ENCODE data around the gene RHO.
"Not testable (repeated sequence)": the region's sequence is repeated elsewhere in the genome, so short reads cannot be mapped to it uniquely, and the experiment has no call there.

The RHO gene

GRCh38 chr3:129528589-129529100 is at the start of gene RHO:
RHO (plus strand) TSS chr3:129528639; CDS start chr3:129528734, 95 bp downstream.
- ChIA-PET POLR2A (ENCODE audit: low non-redundant PET) (no interaction called here), CTCF (no interaction called here)
- H3K27ac ChIP-seq, result no peak within 1 kb of the TSS
- no peak for DNase-seq (ENCODE audit: low spot score)
- TF ChIP-seq, protein P1, sequence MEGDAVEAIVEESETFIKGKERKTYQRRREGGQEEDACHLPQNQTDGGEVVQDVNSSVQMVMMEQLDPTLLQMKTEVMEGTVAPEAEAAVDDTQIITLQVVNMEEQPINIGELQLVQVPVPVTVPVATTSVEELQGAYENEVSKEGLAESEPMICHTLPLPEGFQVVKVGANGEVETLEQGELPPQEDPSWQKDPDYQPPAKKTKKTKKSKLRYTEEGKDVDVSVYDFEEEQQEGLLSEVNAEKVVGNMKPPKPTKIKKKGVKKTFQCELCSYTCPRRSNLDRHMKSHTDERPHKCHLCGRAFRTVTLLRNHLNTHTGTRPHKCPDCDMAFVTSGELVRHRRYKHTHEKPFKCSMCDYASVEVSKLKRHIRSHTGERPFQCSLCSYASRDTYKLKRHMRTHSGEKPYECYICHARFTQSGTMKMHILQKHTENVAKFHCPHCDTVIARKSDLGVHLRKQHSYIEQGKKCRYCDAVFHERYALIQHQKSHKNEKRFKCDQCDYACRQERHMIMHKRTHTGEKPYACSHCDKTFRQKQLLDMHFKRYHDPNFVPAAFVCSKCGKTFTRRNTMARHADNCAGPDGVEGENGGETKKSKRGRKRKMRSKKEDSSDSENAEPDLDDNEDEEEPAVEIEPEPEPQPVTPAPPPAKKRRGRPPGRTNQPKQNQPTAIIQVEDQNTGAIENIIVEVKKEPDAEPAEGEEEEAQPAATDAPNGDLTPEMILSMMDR (conservative IDR thresholded peaks at IDR 0.05; ENCODE audit: low read depth), result no peak

GRCh38 chr3:129481225-129481765 is 47.1 kb upstream of the RHO start:
- CTCF ChIA-PET; DNase-seq (ENCODE audit: low spot score): not testable (repeated sequence)
- POLR2A ChIA-PET (ENCODE audit: low non-redundant PET), result interaction anchor here (0.6 kb wide), 1 partner anchor 21 kb away, joined by 4 read pairs; no protein-coding TSS in a partner anchor
- peak overlapping the region; percentile 69 for H3K27ac ChIP-seq

- POLR2A ChIA-PET (ENCODE audit: low non-redundant PET), result interaction anchor here (0.6 kb wide), 2 partner anchors 21 to 1458 kb away, joined by 3 to 4 read pairs; no protein-coding TSS in a partner anchor
- peak; percentile 15 for DNase-seq (ENCODE audit: low spot score)
- H3K27ac ChIP-seq, result peak overlapping the region; percentile 69
- CTCF ChIA-PET, result no interaction called here
- TF ChIP-seq, protein P1 (conservative IDR thresholded peaks at IDR 0.05; ENCODE audit: low read depth), result no peak
Measured at GRCh38 chr3:129481766-129482332, 46.6 kb upstream of the RHO start.

- no peak overlapping the region for H3K27ac ChIP-seq
- TF ChIP-seq, protein P1 (conservative IDR thresholded peaks at IDR 0.05; ENCODE audit: low read depth), result no peak
- ChIA-PET POLR2A (ENCODE audit: low non-redundant PET) (no interaction called here), CTCF (interaction anchor here (0.6 kb wide), 1 partner anchor 27 kb away, joined by 3 read pairs; no protein-coding TSS in a partner anchor)
- no peak for DNase-seq (ENCODE audit: low spot score)
Measured at GRCh38 chr3:129482721-129483120, 45.7 kb upstream of the RHO start.

GRCh38 chr3:129483870-129484269 is 44.6 kb upstream of the RHO start:
- POLR2A ChIA-PET (ENCODE audit: low non-redundant PET), result no interaction called here
- TF ChIP-seq, protein P1 (conservative IDR thresholded peaks at IDR 0.05; ENCODE audit: low read depth), result no peak

GRCh38 chr3:129485146-129485545 is 43.3 kb upstream of the RHO start:
- DNase-seq (ENCODE audit: low spot score); POLR2A ChIA-PET (ENCODE audit: low non-redundant PET): not testable (repeated sequence)
- peak overlapping the region; percentile 80 for H3K27ac ChIP-seq
- CTCF ChIA-PET, result interaction anchor here (0.6 kb wide), 1 partner anchor 312 kb away, joined by 3 read pairs; no protein-coding TSS in a partner anchor

More at GRCh38 chr3:129483870-129484269, 44.6 kb upstream of the RHO start:
- H3K27ac ChIP-seq, result no peak overlapping the region
- no peak for DNase-seq (ENCODE audit: low spot score)
- CTCF ChIA-PET, result interaction anchor here (0.6 kb wide), 1 partner anchor 144 kb away, joined by 3 read pairs; no protein-coding TSS in a partner anchor

- POLR2A ChIA-PET (ENCODE audit: low non-redundant PET), result no interaction called here
- peak overlapping the region; percentile 80 for H3K27ac ChIP-seq
- TF ChIP-seq, protein P1 (conservative IDR thresholded peaks at IDR 0.05; ENCODE audit: low read depth), result no peak
- CTCF ChIA-PET, result interaction anchor here (0.5 to 1.2 kb wide), 3 partner anchors 202 to 511 kb away, joined by 3 to 4 read pairs (median 3); no protein-coding TSS in a partner anchor
- DNase-seq (ENCODE audit: low spot score), result peak; percentile 92
Measured at GRCh38 chr3:129485721-129486663, 42.4 kb upstream of the RHO start.

Measured in RWPE1 (cell line).